B cell (primary cell): Measurements from ENCODE around the gene LHFPL4. TPM values are rescaled to one million over a fixed set of nuclear protein-coding genes. Genes with fewer than 3 reads are reported as not detected.

Source experiments
- ATAC-seq: fragments of 200-7000 bp; cut with Tn5 transposase; one replicate; pipeline ENCODE4 v1.10.0; 2021; ENCODE audit warnings: low read depth, mild to moderate bottlenecking, moderate number of reproducible peaks, moderate library complexity
- CTCF ChIA-PET: fragments of 350-600 bp; sonication (Branson Sonifier 250); formaldehyde crosslinking; loops from one replicate; lab custom pipeline; 2021; ENCODE audit warnings: antibody characterized with exemption, inconsistent platforms; lab: Charles Lee
- POLR2A ChIA-PET: fragments of 350-600 bp; sonication (Branson Sonifier 250); formaldehyde crosslinking; loops from one replicate; lab custom pipeline; 2021; ENCODE audit warnings: antibody characterized with exemption; lab: Charles Lee
- DNase-seq: peaks from one replicate; pipeline ENCODE4 v3.0.0; 2013
- H2AFZ ChIP-seq: 2 replicates; pipeline ENCODE4 v1.6.1; 2012; ENCODE audit warnings: mild to moderate bottlenecking, low read depth, low read length; ENCODE audit not compliant: insufficient read depth, poor library complexity, severe bottlenecking
- H3K27ac ChIP-seq, 2 donors: 1 replicate in 1 of 2; 2 replicates in 1 of 2; pipeline ENCODE4 v1.5.1; 2012 to 2013; ENCODE audit warnings: low read length in 2 of 2, mild to moderate bottlenecking in 2 of 2, moderate library complexity in 1 of 2
- H3K27me3 ChIP-seq, 4 experiments: fragments of 200-600 bp in 1 of 4; sonication (generic) in 1 of 4; replicated peaks in 1 of 4; 1 replicate in 2 of 4; 2 replicates in 2 of 4; pipeline versions ENCODE4 v1.6.1 to v1.7.0; 2013 to 2016; ENCODE audit warnings: low read length in 3 of 4, mild to moderate bottlenecking in 2 of 4, mixed read lengths in 1 of 4, moderate library complexity in 1 of 4; ENCODE audit not compliant: insufficient read depth in 4 of 4, control insufficient read depth in 3 of 4; ENCODE audit errors: control extremely low read depth in 1 of 4
- H3K36me3 ChIP-seq, 2 experiments: replicated peaks in 1 of 2; 1 replicate in 1 of 2; 2 replicates in 1 of 2; pipeline versions ENCODE4 v1.6.1 to v1.7.1; 2013; ENCODE audit warnings: low read length in 1 of 2; ENCODE audit not compliant: insufficient read depth in 2 of 2, control insufficient read depth in 1 of 2; ENCODE audit errors: control extremely low read depth in 1 of 2, extremely low read depth in 1 of 2
- H3K4me1 ChIP-seq, 2 donors: fragments of 200-600 bp in 1 of 2; sonication (generic) in 1 of 2; 1 replicate in 1 of 2; 2 replicates in 1 of 2; pipeline versions ENCODE4 v1.5.1 to v1.6.1; 2013 to 2017; ENCODE audit warnings: low read length in 2 of 2; ENCODE audit not compliant: control insufficient read depth in 2 of 2, insufficient read depth in 2 of 2
- H3K4me2 ChIP-seq: replicated peaks from 2 replicates; pipeline ENCODE3; 2012; ENCODE audit warnings: mild to moderate bottlenecking, low read depth, low read length; ENCODE audit not compliant: poor library complexity, severe bottlenecking
- H3K4me3 ChIP-seq, 5 experiments: fragments of 200-600 bp in 1 of 5; sonication (generic) in 1 of 5; 1 replicate in 3 of 5; 2 replicates in 2 of 5; pipeline versions ENCODE4 v1.5.1 to v1.7.0; 2011 to 2016; ENCODE audit warnings: low read length in 4 of 5, mild to moderate bottlenecking in 4 of 5, low read depth in 2 of 5, control low read depth in 1 of 5, moderate library complexity in 1 of 5; ENCODE audit not compliant: insufficient read depth in 1 of 5; ENCODE audit errors: control extremely low read depth in 1 of 5, extremely low read depth in 1 of 5
- H3K79me2 ChIP-seq: fragments of 200-600 bp; sonication (generic); one replicate; pipeline ENCODE4 v1.6.0; 2016; ENCODE audit warnings: low read length; ENCODE audit not compliant: control insufficient read depth, insufficient read depth
- H3K9ac ChIP-seq: fragments of 200-600 bp; sonication (generic); 2 replicates; pipeline ENCODE4 v1.6.1; 2017; ENCODE audit warnings: mild to moderate bottlenecking, low read length, moderate library complexity
- H3K9me3 ChIP-seq, 3 donors: one replicate each; pipeline versions ENCODE4 v1.6.1 to v1.7.1; 2013; ENCODE audit warnings: low read length in 2 of 3; ENCODE audit not compliant: control insufficient read depth in 2 of 3, insufficient read depth in 1 of 3; ENCODE audit errors: control extremely low read depth in 1 of 3
- H4K20me1 ChIP-seq: 2 replicates; pipeline ENCODE4 v1.6.0; 2012; ENCODE audit warnings: mild to moderate bottlenecking, low read length; ENCODE audit not compliant: insufficient read depth, control insufficient read depth, poor library complexity, severe bottlenecking
- H3K27ac Mint-ChIP-seq: one replicate; pipeline ENCODE4 v1.8.0; 2021; ENCODE audit warnings: mixed read lengths
- H3K27me3 Mint-ChIP-seq: one replicate; pipeline ENCODE4 v1.8.0; 2021; ENCODE audit warnings: mixed read lengths
- H3K4me1 Mint-ChIP-seq: one replicate; pipeline ENCODE4 v1.8.0; 2021; ENCODE audit warnings: mixed read lengths
- H3K4me3 Mint-ChIP-seq: one replicate; pipeline ENCODE4 v1.8.0; 2021; ENCODE audit warnings: mixed read lengths
- H3K9me3 Mint-ChIP-seq: one replicate; pipeline ENCODE4 v1.8.0; 2022; ENCODE audit warnings: mixed read lengths; ENCODE audit not compliant: insufficient read depth
- CTCF ChIP-seq: fragments of 200-600 bp; IDR thresholded peaks from one replicate; pipeline ENCODE4 v1.8.0; 2022; ENCODE audit warnings: antibody characterized with exemption, mild to moderate bottlenecking
- EZH2 ChIP-seq: IDR thresholded peaks from 2 replicates; pipeline ENCODE4 v1.6.1; 2012; ENCODE audit warnings: borderline replicate concordance, low read depth, mild to moderate bottlenecking, moderate library complexity, low read length; ENCODE audit not compliant: insufficient read depth, poor library complexity, severe bottlenecking
- WGBS: methylation state at CpG from one replicate; pipeline ENCODE4 v1.1.5; 2013; ENCODE audit warnings: missing lambda C conversion rate; ENCODE audit not compliant: insufficient coverage; 5-methylcytosine and 5-hydroxymethylcytosine counted together
- intact Hi-C: fragments of 100-400 bp; cut with micrococcal nuclease; formaldehyde crosslinking; loops from one replicate; pipeline ENCODE4 v1.10.0; 2022
- polyA plus RNA-seq: library from polyadenylated mRNA; depleted of rRNA; stranded (reverse); fragments of >200 nt; gene quantifications from 2 replicates; pipeline ENCODE4 v1.2.3, GENCODE V29; 2012
- total RNA-seq, 2 donors: library from RNA; stranded (reverse); fragments of 120-200 nt in 1 of 2; gene quantifications; 1 replicate in 1 of 2; 2 replicates in 1 of 2; pipeline versions ENCODE4 v1.2.3 to v1.2.4, GENCODE V29; 2013 to 2022

LHFPL4 gene
- total and polyA plus RNA-seq, 2 donors (not counting 1 experiment from before 2014, with no cell fraction given) = not detected

GRCh38 chr3:9548991-9549390, 4.6 kb downstream of the LHFPL4 start:
- ChIA-PET CTCF (no interaction called here), POLR2A (no interaction called here)
- Histone ChIP-seq H3K27me3 (peaks cover 0 to 44% (median 14%) of the 10 kb centered on the region in 4 experiments), H3K9me3 (peaks cover 0 to 7% (median 0%) of the 10 kb centered on the region in 3 donors), H3K4me1 (peaks cover 3 to 6% of the 10 kb centered on the region in 2 donors), H3K4me2 (no peak overlapping the region), H3K4me3 (no peak overlapping the region), H4K20me1 (no peaks in the 10 kb centered on the region), H3K36me3 (no peaks in the 10 kb centered on the region), H3K9ac (no peak overlapping the region), H2AFZ (no peak overlapping the region), H3K27ac (no peak overlapping the region), H3K79me2 (no peaks in the 10 kb centered on the region)
- WGBS = 65% methylated on average over 3 of the region's 5 CpGs
- intact Hi-C loops = no loop called here
- Mint-ChIP-seq H3K4me1 (peaks cover 8% of the 10 kb centered on the region), H3K27ac (no peak overlapping the region), H3K9me3 (no peaks in the 10 kb centered on the region), H3K27me3 (peaks cover 64% of the 10 kb centered on the region), H3K4me3 (no peak overlapping the region)
- DNase-seq = no peak
- ATAC-seq = no peak
- TF ChIP-seq EZH2 (no peak), CTCF (no peak)

DNA sequence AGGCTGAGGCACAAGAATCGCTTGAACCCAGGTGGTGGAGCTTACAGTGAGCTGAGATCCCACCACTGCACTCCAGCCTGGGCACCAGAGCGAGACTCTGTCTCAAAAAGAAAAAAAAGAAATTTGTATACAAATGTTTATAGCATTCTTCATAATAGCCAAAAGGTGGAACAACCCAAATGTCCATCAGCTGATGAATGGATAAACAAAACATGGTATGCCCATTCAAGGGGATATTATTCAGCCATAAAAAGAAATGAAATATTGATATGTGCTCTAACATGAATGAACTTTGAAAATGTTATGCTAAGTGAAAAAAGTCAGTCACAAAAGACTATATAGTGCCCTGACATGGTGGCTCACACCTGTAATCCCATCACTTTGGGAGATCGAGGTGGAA, 11.4 kb downstream of the LHFPL4 start:
- H3K9me3 Mint-ChIP-seq = peaks cover 2% of the 10 kb centered on the region
- WGBS = 100% methylated on average over 2 of the region's 3 CpGs
- Histone ChIP-seq H3K4me2 (no peak overlapping the region), H3K9ac (no peak overlapping the region), H3K79me2 (no peaks in the 10 kb centered on the region), H3K27ac (no peak overlapping the region), H3K36me3 (no peaks in the 10 kb centered on the region), H3K4me1 (no peaks in the 10 kb centered on the region), H2AFZ (no peak overlapping the region), H3K27me3 (peaks cover 0 to 8% (median 0%) of the 10 kb centered on the region in 4 experiments), H4K20me1 (no peaks in the 10 kb centered on the region), H3K4me3 (no peak overlapping the region), H3K9me3 (peaks cover 0 to 7% (median 0%) of the 10 kb centered on the region in 3 donors)
- POLR2A ChIA-PET = no interaction called here
- ATAC-seq (no peak), DNase-seq (no peak)
- peaks cover 24% of the 10 kb centered on the region for H3K27me3 Mint-ChIP-seq
- no peak overlapping the region for H3K4me3 Mint-ChIP-seq
- CTCF ChIA-PET = interaction anchor here (1.2 kb wide), 1 partner anchor 39 kb away, joined by 3 read pairs; no protein-coding TSS in a partner anchor
- TF ChIP-seq EZH2 = no peak
- TF ChIP-seq CTCF = no peak
- no peak overlapping the region for H3K27ac Mint-ChIP-seq
- H3K4me1 Mint-ChIP-seq = no peaks in the 10 kb centered on the region
- intact Hi-C loops = no loop called here
